GM19025 (cell line): Measurements from ENCODE around the gene RNF207.

Experiments used
- ATAC-seq: cut with Tn5 transposase; IDR thresholded peaks from one replicate; pipeline ENCODE4 v1.9.1; 2021; ENCODE audit warnings: mild to moderate bottlenecking, low read depth, moderate library complexity; ENCODE audit not compliant: unreplicated experiment

The RNF207 gene, protein sequence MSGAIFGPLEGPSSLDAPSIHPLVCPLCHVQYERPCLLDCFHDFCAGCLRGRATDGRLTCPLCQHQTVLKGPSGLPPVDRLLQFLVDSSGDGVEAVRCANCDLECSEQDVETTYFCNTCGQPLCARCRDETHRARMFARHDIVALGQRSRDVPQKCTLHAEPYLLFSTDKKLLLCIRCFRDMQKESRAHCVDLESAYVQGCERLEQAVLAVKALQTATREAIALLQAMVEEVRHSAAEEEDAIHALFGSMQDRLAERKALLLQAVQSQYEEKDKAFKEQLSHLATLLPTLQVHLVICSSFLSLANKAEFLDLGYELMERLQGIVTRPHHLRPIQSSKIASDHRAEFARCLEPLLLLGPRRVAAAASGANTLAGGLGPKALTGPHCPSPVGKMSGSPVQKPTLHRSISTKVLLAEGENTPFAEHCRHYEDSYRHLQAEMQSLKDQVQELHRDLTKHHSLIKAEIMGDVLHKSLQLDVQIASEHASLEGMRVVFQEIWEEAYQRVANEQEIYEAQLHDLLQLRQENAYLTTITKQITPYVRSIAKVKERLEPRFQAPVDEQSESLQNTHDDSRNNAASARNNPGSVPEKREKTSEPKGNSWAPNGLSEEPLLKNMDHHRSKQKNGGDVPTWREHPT

DNA sequence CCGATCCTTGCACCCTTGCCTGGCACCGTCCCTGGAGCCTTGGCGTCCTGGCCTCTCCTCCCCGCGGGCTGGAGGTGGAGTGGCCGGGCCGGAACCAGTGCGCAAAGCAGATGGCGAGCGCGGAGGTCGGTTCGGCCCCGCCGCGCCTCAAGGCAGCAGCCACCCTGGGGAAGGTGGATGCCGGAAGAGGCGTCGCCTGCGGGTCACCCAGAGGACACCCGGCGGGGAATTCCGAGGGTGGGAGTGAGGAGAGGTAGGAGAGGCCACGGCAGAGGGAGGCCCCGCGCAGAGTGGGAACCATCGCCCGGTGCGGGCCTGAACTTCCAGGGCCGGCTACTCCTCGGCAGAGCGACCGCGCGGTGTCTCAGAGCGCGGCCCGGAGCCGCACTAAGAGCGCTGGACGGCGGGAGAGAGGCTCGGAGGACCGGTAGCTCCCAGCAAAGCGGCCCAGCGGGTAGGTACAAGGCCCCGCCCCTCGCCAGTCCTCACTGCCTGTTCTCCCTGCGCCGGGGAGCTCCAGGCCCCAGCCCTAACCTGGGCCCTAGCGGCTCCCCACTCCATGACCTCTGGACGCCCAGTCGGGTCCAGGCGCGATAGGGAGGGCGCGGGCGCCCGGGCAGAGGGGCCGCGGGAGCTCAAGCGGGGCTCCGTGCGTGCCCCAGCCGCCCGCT, at the start of gene RNF207:
Gene RNF207, plus strand, starts transcription at position 271 of the 671 bp plus-strand sequence. CDS start 417 bp downstream, outside the sequence.
- peak; percentile 64 for ATAC-seq

DNA sequence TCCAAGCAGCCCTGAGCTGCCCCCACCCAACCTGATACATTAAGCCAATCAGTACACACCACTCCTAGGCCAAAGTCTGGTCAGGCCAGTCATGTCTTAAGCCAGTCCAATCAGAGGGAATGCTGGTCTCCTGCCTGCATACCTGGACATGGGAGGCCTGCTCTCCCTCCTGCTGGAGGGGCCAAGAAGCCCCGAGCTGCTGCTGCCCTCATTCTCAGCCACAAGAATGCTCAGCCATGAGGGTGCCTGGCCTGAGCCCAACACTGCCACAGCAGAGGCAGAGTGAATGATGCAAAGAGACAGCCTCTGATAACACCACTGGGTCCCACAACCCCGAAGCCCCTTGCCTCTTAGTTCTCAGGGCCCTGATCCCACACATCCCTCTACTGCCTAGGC, 48.8 kb upstream of the RNF207 start:
- ATAC-seq, result no peak

DNA sequence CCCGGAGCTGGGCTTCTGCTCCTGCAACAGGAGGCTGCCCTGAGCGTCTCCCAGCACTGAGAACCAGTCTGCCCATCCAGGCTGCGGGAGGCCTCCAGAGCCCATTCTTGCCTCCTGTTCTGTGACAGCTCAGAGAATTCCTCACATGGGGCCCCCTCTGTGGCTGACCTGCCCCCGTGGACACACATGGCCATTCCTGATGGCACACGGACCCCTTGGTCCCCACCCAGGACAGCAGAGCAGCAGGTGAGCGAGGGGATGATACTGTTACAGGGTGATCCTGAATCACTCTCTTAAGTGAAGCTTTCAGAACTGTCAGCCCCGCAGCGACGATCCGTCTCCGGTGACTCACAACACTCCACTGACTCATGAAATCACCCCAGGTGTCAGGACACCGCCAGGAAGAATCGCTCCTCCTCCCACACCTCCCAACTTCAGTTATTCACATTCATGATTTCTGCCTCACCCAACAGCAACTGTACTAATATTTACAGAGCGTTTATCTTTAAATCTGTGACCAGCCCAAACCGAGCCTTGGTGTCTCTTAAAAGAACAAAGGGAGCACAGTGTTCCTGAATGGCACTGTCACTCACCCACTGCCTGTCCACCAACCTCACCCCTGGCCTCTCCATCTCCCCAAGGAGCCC, 48.3 kb upstream of the RNF207 start:
- no peak for ATAC-seq

DNA sequence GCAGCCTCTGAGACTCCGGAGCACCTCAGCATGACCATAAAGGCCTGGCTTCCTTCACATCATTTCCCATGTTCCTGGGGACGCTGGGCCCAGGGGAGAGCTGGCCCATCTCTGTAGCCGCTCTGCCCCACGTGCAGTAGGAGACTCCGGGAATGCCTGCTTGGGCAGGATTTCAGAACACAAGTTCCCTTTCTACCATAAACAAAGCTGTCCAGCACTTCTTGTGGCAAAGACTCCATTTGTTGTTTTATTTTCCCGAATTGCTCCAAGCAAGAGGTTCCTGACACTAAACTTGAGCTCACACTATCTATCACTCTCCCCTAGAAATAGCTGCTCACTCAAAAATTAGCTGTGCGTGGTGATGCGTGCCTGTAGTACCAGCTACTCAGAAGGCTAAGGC, 47.7 kb upstream of the RNF207 start:
- ATAC-seq, result no peak

DNA sequence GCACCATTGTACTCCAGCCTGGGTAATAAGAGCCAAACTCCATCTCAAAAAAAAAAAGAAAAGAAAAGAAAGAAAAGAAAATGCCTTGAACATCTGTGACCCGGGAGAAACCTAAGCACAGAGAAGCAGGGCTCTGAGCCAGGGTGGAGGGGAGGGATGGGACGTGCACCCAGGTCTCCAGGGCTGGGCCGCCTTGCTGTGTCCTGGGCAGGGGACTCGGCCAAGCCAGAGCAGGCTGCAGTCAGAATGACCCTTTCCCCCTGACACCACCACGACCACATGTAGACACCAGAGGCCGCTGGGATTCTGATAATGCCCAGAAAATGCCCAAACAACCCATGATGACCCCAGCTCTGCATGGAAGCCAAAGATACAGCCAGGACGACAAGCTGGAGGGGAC, 43.6 kb upstream of the RNF207 start:
- no peak for ATAC-seq

DNA sequence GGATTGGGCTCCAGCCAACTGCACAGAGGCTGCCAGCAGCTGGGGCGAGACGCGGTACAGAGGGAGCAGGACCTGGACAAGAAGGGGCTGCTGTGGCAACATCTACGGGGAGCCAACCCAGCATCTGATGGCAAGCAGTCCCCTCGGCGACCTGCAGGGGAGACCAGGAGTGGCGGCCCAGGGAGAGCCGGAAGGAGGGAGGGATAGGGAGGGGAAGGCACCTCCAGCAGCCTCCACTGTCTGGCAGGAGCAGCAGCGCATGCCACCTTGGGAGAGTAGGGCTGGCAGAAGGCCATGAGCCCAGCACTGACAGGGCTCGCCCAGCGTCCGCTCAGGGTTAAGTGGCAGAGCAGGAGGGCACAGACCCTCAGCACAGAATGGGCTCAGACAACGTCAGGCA, 43.1 kb upstream of the RNF207 start:
- ATAC-seq, result no peak

DNA sequence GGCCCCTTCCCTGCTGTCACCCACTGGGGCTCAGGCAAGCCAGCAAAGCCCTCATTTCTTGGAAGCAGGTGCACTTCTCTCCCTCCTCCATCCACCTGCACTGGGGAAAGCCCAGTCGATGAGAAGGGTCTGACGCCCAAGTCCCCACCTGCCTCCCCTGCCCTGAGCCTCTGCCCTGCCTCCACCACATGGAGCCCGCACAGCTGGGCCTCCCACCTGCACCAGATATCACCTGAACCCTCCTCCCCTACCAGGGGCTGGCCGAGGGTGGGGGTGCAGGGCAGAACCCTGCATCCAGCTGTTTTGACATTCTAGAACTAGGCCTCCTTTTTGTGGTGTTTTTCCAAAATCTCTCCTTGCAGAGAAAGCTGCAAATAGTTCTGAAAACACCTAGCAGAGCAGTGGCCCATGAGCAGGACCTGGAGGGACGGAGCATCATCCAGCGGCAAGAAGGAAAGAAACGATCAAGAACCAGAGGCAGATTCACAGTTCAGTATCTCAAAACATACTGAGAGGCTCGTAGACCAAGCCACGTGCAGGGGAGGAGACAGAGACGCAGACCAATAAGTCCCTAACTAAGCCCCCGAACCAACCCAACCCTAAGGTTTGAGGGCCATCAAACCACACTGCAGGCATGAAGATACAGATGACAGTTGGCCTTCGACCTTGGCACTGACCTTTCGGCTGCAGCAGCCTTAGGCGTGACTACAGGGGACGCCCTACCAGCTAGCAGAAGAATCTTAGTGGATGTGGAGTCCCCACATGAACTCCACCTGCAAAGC, 42.5 kb upstream of the RNF207 start:
- ATAC-seq, result no peak

DNA sequence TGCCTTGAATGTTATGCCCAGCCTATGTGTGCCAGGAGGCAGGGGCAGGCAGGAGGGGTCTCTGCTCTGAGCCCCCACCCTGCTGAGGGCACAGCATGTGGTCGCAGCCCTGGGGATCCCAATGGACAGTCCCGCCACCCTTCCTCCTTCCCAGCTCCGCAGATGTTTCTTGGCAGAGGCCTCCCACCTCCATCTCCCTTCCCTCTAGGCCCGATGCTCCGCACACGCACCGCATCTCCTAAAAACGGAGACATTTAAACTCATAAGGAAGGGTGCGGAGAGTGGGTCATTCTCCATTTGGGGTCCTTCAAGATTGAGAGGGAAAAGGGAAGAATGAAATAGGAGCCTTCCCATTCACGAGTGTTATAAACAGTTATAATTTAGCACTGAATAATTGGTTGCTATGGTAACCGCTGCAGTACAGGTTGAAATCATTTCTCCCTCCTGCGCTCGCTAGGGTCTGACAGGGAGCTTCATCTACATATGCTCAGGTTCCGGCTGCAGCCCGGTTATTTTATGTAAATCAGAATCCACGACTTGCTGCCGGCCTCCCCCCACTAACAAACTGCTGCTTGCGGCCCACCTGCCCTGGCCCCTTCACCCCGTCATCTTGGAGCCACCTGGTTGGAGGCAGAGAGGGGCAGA, 41.8 kb upstream of the RNF207 start:
- ATAC-seq, result no peak

DNA sequence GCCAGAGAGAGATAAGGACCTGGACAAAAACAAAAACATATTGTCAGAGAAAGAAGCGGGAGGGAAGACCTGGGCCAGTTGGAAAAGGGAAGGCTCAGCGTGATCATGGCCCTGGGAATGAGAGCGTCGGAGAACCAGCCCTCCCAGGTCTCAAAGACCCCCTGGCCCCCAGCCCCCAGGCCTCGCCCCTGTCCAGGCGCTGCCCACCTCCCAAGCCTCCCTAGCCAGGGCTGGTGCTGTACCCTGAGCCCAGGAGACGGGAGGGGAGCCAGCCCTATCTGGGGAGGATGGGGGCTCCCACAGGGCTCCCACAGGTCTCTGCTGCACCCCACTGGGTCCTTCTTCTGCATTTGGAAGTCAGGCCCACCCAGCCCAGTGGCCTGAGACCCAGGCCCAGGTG, 40.9 kb upstream of the RNF207 start:
- ATAC-seq, result no peak

DNA sequence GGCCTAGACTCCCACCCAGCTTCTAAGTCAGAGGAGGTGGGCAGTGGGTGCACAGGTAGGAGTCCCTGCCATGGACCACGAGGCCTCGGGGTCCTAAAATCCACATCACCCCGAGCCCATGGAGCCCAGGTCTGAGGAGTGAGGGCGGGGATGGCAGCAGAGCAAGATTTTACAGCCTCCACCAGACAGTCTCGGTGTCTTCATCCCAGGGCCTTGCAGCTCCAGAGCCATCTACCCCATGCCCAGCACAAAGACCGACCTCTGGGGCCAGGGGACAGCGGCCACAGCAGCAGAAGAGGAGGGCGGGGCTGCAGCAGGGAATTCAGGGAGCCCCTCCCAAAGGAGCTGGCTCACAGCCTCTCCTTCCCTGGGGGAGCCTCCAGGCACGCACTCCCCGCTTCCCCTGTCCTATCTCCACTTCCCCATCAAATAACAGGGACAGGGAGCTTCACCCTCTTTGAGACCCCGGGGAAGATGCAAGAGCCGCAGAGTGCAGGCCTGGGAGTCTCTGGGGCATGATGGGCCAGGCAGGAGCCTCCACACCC, 40.4 kb upstream of the RNF207 start:
- no peak for ATAC-seq

DNA sequence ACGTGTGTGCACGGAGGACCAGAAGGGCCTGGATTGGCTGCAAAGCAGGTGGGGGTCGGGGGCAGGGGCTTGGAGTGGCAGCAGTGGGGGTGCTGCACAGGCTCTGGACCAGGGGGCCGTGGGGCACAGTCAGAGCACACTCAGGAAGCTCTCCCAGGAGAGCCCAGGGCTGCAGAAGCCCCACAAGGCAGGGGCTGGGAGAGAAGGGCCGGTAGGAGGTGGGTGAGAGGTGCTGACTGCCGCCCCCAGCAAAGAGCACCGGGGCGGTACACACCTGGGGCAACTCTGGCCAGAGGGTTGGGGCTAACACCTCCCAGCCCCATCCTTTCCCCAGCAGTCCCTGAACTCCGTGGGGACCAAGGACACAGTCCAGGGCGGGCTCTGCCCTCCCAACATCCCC, 39.7 kb upstream of the RNF207 start:
- no peak for ATAC-seq

DNA sequence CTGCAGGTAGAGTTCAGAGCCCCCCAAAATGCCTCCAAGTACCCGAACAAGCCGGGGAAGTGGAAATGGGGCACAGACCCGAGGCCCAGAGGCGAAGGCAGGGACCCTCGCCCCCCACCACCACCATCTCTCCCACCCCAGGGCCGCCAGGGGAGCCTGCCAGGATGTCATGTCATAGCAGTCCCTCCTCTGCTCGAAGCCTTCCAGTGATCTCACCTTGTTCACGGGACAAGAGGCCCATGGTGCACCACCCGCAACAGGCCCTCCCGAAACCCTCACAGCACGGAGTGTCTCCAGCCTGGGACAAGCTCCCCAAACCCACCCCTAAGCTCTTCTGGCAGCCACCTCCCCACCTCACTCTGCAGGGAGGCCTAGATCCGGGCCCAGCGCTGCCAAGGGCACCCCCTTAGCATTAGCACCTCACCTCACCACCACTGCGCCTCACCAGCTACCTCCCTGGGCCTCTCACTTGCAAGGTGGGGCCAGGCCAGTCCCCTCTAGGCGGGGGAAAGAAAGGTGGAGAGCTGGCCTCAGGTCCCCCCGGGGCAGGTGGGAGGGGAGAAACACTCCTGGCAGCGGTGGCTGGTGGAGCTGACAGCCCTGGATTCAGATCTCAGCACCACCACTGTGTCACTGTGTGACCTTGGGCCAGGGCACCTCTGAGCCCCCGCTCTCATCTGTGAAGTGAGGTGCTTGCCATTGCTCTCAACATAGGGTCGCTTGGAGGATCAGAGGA, 39.1 kb upstream of the RNF207 start:
- ATAC-seq, result no peak

DNA sequence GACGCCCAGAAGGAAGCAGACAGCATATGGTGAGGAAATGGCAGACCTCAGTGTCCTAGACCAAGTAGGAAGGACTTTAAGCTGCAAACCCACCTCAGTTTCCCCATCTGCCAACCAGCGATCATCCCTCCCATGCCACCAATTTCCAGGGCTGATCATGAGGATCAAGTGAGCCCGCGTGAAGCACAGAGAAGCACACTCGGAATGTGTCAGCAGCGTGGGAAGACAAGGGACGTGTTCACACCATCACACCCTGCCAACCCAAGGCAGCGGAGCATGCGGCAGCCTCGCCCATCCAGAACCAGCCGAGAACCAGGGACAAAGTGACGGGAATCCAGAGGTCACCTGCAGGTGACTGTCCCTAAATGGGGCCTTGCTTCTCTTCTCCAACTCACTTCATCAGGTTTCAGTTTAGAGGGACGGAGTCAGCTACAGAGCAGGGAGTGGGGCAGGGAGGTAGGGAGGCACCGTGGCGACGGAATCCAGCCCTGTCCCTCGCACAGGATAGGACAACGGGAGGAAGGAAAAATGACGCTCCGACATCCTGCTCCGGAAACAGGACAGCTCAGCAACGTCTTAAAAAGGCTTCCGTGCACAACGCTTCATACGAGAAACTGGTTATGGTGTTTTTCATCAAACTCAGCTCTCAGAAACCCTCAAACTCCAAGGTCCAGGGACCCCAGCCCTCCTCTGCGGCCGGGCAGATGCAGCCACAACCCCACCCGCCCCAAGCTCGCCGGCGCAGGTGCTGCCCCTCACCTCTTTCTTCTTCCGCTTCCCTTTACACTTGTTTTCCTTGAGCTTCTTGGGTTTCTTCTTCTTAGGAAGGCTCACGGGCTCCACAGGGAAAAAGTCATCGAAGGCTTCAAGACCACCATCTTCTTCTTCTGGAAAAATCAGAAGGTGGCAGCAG, 38.3 kb upstream of the RNF207 start:
- no peak for ATAC-seq

DNA sequence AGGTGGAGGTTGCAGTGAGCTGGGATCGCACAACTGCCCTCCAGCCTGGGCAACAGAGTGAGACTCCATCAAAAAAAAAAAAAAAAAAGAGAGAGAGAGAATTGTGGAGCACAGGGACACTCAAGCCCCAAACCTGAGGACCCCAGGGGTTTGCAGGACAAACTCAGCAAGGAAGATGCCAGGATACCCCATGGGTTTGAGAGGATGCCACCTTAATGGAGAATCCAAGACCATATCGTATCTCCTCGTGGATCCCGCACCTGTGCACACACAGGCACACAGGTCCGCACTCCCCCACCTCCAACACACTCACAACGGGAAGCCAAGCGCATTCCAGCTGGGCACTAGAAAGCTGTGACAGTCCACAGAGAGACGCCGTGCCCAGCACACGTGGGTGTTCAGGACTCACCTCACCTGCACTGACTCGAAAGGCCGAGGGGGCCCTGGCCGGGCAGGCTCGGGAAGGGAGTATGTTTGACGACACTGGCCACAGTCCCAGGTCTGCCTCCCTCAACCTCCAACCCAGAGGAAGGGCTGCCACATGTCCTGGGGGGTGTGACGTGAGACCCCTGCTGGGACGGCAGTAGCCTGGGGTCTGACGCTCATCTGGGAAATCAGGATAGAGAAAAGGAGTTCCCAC, 36.9 kb upstream of the RNF207 start:
- ATAC-seq, result no peak

DNA sequence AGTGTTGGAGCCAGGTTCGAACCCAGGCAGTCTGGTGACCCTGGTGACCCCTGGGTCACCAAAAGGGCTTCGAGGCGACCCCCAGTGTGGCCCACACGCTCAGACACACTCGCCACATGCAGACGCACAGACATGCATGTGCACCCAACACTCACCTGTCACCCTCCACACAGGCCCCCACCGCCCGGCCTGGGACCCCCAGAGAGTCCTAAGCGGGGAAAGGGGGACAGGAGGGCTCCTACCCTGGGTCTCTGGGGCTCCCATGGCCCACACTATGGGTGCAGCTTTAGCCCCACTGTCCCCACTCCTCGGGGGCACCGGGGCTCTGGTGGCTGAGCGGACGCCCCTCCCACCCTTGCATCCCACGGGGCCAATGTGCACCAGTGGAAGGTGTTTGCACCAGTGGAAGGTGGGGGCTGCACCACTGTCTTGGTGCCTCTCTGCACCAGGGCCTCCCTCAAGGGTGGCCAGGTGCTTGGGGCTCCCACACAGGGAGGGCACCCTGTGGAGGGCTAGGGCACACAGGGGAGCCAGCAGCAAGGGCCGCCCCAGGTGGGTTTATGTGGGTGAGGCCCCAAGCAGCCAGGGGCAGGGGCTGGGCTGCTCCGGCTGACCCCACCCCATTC, 35.7 kb upstream of the RNF207 start:
- ATAC-seq, result no peak

DNA sequence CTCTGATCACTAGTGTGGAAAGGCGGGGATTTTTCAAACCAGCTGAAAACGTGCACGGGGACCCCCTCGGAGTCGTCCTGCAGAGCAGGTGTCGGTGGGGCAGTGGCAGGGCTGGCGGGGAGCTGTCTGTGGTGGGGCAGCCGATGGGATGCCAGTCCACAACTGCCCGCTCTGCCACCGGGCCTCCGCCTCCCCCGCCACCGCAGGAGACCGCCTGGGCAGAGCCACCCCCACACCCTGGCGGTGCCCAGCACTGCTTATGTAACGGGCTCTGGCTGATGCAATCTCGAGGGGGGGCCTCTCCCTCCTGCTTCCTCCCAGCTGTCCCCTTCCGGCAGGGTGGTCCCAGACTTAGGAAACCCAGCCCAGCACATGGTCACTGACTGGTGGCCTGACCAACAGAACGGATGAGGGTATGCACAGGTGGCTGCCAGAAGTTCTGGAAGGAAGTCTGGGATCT, 35.1 kb upstream of the RNF207 start:
- ATAC-seq, result no peak

DNA sequence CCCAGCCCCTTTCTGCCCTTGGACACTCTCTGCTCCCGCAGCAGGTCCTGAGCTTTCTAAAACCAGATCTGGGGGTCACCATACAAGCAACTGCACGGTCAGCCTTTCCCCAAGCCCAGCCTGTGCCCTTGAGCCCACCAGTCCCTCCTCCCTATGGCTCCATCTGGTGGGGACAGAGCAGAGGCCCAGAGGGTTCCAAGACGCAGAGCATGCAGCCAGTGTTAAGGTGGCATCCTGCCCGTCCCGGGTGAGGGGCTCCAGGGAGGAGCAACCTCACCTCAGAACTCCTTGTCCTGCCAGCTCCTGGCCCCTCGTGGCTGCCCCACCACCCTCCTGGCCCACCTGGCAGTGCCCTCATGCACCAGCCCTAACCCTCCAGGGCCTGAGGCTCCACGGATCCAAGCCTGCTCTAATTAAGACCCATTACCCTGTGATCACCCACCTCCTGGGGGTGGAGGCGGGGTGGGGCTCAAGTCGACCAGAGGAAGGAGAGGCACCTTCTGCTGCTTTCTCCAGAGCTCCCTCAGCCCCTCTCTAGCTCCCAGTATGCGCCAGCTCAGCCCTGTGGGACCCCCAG, 34.3 kb upstream of the RNF207 start:
- ATAC-seq, result no peak
